HL-60 (cell line): ENCODE measurements around the gene NPC1.

Experiments
- CTCF ChIP-seq: IDR thresholded peaks from one replicate; pipeline ENCODE4 v1.5.1; 2011; ENCODE audit warnings: low read length, control low read depth, inconsistent platforms; ENCODE audit not compliant: insufficient read depth
- GABPA ChIP-seq: IDR thresholded peaks from 2 replicates; pipeline ENCODE4 v1.6.1; 2012; ENCODE audit warnings: low read depth
- REST ChIP-seq: IDR thresholded peaks from 2 replicates; pipeline ENCODE4 v1.6.1; 2012; ENCODE audit warnings: low read depth; ENCODE audit not compliant: insufficient replicate concordance

GRCh38 chr18:23485386-23485785 is 100.9 kb downstream of the NPC1 start:
- TF ChIP-seq CTCF, result no peak
- no peak for TF ChIP-seq GABPA
- no peak for TF ChIP-seq REST
